ENCODE results near the gene MERTK.

DNA sequence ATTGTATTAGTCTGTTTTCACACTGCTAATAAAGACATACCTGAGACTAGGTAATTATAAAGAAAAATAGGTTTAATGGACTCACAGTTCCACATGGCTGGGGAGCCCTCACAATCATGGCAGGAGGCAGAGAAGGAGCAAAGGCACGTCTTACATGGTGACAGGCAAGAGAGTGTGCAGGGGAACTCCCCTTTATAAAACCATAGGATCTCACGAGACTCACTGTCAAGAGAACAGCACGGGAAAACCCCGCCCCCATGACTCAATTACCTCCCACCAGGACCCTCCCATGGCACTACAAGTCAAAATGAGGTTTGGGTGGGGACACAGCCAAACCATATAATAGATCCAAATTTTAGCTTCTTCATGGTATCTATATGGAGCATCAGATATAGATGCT, 87.1 kb downstream of the MERTK start:
- TF ChIP-seq POLR2A (IDR thresholded peaks at IDR 0.05): no peak
- no peak for TF ChIP-seq POLR2AphosphoS5 (IDR thresholded peaks at IDR 0.05)
- TF ChIP-seq, protein P1, sequence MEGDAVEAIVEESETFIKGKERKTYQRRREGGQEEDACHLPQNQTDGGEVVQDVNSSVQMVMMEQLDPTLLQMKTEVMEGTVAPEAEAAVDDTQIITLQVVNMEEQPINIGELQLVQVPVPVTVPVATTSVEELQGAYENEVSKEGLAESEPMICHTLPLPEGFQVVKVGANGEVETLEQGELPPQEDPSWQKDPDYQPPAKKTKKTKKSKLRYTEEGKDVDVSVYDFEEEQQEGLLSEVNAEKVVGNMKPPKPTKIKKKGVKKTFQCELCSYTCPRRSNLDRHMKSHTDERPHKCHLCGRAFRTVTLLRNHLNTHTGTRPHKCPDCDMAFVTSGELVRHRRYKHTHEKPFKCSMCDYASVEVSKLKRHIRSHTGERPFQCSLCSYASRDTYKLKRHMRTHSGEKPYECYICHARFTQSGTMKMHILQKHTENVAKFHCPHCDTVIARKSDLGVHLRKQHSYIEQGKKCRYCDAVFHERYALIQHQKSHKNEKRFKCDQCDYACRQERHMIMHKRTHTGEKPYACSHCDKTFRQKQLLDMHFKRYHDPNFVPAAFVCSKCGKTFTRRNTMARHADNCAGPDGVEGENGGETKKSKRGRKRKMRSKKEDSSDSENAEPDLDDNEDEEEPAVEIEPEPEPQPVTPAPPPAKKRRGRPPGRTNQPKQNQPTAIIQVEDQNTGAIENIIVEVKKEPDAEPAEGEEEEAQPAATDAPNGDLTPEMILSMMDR (IDR thresholded peaks at IDR 0.05): no peak
